Hepatocyte (in vitro differentiated cells): ENCODE results near the gene CRYBG2. TPM values are rescaled to one million over a fixed set of nuclear protein-coding genes. Genes with fewer than 3 reads are reported as not detected.

Experiments used
- DNase-seq: peaks from one replicate; pipeline ENCODE4 v3.0.0-alpha.2; 2016; ENCODE audit warnings: low spot score
- H2AFZ ChIP-seq: fragments of 200-600 bp; sonication (generic); 2 replicates; pipeline ENCODE4 v1.6.0; 2016; ENCODE audit warnings: antibody characterized with exemption, mild to moderate bottlenecking
- H3K27ac ChIP-seq: fragments of 200-600 bp; sonication (generic); 2 replicates; pipeline ENCODE4 v1.5.1; 2016; ENCODE audit warnings: mild to moderate bottlenecking
- H3K27me3 ChIP-seq: fragments of 200-600 bp; sonication (generic); 2 replicates; pipeline ENCODE4 v1.6.1; 2016
- H3K36me3 ChIP-seq: fragments of 200-600 bp; sonication (generic); replicated peaks from 2 replicates; pipeline ENCODE4 v1.5.1; 2016; ENCODE audit warnings: low read depth; ENCODE audit not compliant: insufficient read depth
- H3K4me1 ChIP-seq: fragments of 200-600 bp; sonication (generic); 2 replicates; pipeline ENCODE4 v1.5.1; 2016; ENCODE audit warnings: mild to moderate bottlenecking, moderate library complexity; ENCODE audit not compliant: insufficient read depth
- H3K4me2 ChIP-seq: fragments of 200-600 bp; sonication (generic); 2 replicates; pipeline ENCODE4 v1.6.0; 2016
- H3K4me3 ChIP-seq: fragments of 200-600 bp; sonication (generic); 2 replicates; pipeline ENCODE4 v1.5.1; 2016; ENCODE audit warnings: mild to moderate bottlenecking
- H3K79me2 ChIP-seq: fragments of 200-600 bp; sonication (generic); 2 replicates; pipeline ENCODE4 v1.6.0; 2017; ENCODE audit warnings: mild to moderate bottlenecking
- H3K9me2 ChIP-seq: fragments of 200-600 bp; sonication (generic); replicated peaks from 2 replicates; pipeline ENCODE4 v1.6.0; 2017; ENCODE audit warnings: mild to moderate bottlenecking; ENCODE audit not compliant: insufficient read depth
- H3K9me3 ChIP-seq: fragments of 200-600 bp; sonication (generic); 2 replicates; pipeline ENCODE4 v1.5.1; 2016; ENCODE audit warnings: low read depth, mild to moderate bottlenecking
- H4K20me1 ChIP-seq: fragments of 200-600 bp; sonication (generic); 2 replicates; pipeline ENCODE4 v1.6.0; 2016; ENCODE audit warnings: mild to moderate bottlenecking; ENCODE audit not compliant: insufficient read depth, poor library complexity, severe bottlenecking
- CTCF ChIP-seq: fragments of 200-600 bp; sonication (generic); IDR thresholded peaks from 2 replicates; pipeline ENCODE4 v1.5.1; 2016; ENCODE audit warnings: antibody characterized with exemption, mild to moderate bottlenecking; ENCODE audit not compliant: poor library complexity
- EZH2 ChIP-seq: fragments of 200-600 bp; sonication (generic); IDR thresholded peaks from 2 replicates; pipeline ENCODE4 v1.6.1; 2016; ENCODE audit warnings: antibody characterized with exemption, mild to moderate bottlenecking, borderline replicate concordance
- EZH2phosphoT487 ChIP-seq: fragments of 200-600 bp; sonication (generic); IDR thresholded peaks from one replicate; pipeline ENCODE4 v1.6.1; 2018; ENCODE audit warnings: antibody characterized with exemption, mild to moderate bottlenecking, low read depth, moderate library complexity; ENCODE audit not compliant: unreplicated experiment, severe bottlenecking
- WGBS: methylation state at CpG from one replicate; pipeline ENCODE4 v1.1.6; 2016; ENCODE audit warnings: low lambda C conversion rate; ENCODE audit errors: missing lambda C conversion rate; 5-methylcytosine and 5-hydroxymethylcytosine counted together
- polyA plus RNA-seq: library from polyadenylated mRNA; unstranded; fragments of >200 nt; fragmentation: Nextera tagmentation; extraction: Ambion mirVana; gene quantifications from 2 replicates; pipeline ENCODE4 v1.2.1, GENCODE V29; 2016
- total RNA-seq: library from RNA; depleted of rRNA; stranded (reverse); fragments of >200 nt; gene quantifications from 2 replicates; pipeline ENCODE4 v1.2.3, GENCODE V29; 2014

Gene CRYBG2
- total and polyA plus RNA-seq, 2 experiments from 2014 or later, result 15.6 to 20.1 TPM

GRCh38 chr1:26297057-26297790 is 56.7 kb downstream of the CRYBG2 start:
- Histone ChIP-seq H2AFZ (no peak overlapping the region), H3K9me3 (no peaks in the 10 kb centered on the region), H3K4me3 (no peak overlapping the region), H3K4me1 (no peaks in the 10 kb centered on the region), H3K79me2 (no peaks in the 10 kb centered on the region), H3K27ac (no peak overlapping the region), H3K36me3 (no peaks in the 10 kb centered on the region), H4K20me1 (no peaks in the 10 kb centered on the region), H3K27me3 (no peaks in the 10 kb centered on the region), H3K9me2 (no peaks in the 10 kb centered on the region), H3K4me2 (no peak overlapping the region)
- TF ChIP-seq EZH2phosphoT487, result no peak
- 96% methylated on average over 11 of the region's 12 CpGs for WGBS
- DNase-seq, result no peak

GRCh38 chr1:26296340-26297056 is 57.4 kb downstream of the CRYBG2 start:
- Histone ChIP-seq H3K36me3 (no peaks in the 10 kb centered on the region), H3K4me2 (no peak overlapping the region), H3K27me3 (no peaks in the 10 kb centered on the region), H2AFZ (no peak overlapping the region), H4K20me1 (no peaks in the 10 kb centered on the region), H3K27ac (no peak overlapping the region), H3K9me2 (no peaks in the 10 kb centered on the region), H3K4me1 (no peaks in the 10 kb centered on the region), H3K9me3 (no peaks in the 10 kb centered on the region), H3K79me2 (no peaks in the 10 kb centered on the region), H3K4me3 (no peak overlapping the region)
- TF ChIP-seq CTCF, result no peak
- no peak for TF ChIP-seq EZH2phosphoT487
- TF ChIP-seq EZH2, result no peak
- 88% methylated on average over 14 of the region's 16 CpGs for WGBS
- DNase-seq, result no peak

GRCh38 chr1:26295194-26296138 is 58.5 kb downstream of the CRYBG2 start:
- Histone ChIP-seq H3K9me3 (no peaks in the 10 kb centered on the region), H3K36me3 (no peaks in the 10 kb centered on the region), H4K20me1 (no peaks in the 10 kb centered on the region), H3K4me2 (no peak overlapping the region), H3K79me2 (no peaks in the 10 kb centered on the region), H3K4me1 (no peaks in the 10 kb centered on the region), H2AFZ (no peak overlapping the region), H3K27me3 (no peaks in the 10 kb centered on the region), H3K9me2 (no peaks in the 10 kb centered on the region), H3K4me3 (no peak overlapping the region), H3K27ac (no peak overlapping the region)
- DNase-seq, result no peak
- WGBS, result 97% methylated on average over 20 of the region's 22 CpGs
- no peak for TF ChIP-seq EZH2phosphoT487
- no peak for TF ChIP-seq EZH2
- TF ChIP-seq CTCF, result no peak
